ENCODE data around the gene CIPC.

The CIPC gene

GRCh38 chr14:77125823-77126325 lies 27.8 kb downstream of the CIPC start:
- Histone ChIP-seq H3K27me3 (ENCODE audit: control insufficient read depth, insufficient read depth, low read length) (peaks cover 3% of the 10 kb centered on the region), H3K27ac (ENCODE audit: low read depth, low read length) (no peak overlapping the region), H3K9ac (ENCODE audit: low read length) (no peak overlapping the region), H3K4me3 (ENCODE audit: low read length) (no peak overlapping the region), H3K36me3 (ENCODE audit: control insufficient read depth, insufficient read depth, low read length) (no peaks in the 10 kb centered on the region), H3K4me1 (ENCODE audit: control insufficient read depth, insufficient read depth, low read length) (peaks cover 12% of the 10 kb centered on the region)

GRCh38 chr14:77126461-77126990 lies 28.5 kb downstream of the CIPC start:
- Histone ChIP-seq H3K4me1 (ENCODE audit: control insufficient read depth, insufficient read depth, low read length) (peaks cover 12% of the 10 kb centered on the region), H3K9ac (ENCODE audit: low read length) (no peak overlapping the region), H3K27ac (ENCODE audit: low read depth, low read length) (no peak overlapping the region), H3K36me3 (ENCODE audit: control insufficient read depth, insufficient read depth, low read length) (no peaks in the 10 kb centered on the region), H3K4me3 (ENCODE audit: low read length) (no peak overlapping the region), H3K27me3 (ENCODE audit: control insufficient read depth, insufficient read depth, low read length) (peaks cover 3% of the 10 kb centered on the region)

GRCh38 chr14:77128414-77128891 lies 30.4 kb downstream of the CIPC start:
- Histone ChIP-seq H3K4me1 (ENCODE audit: control insufficient read depth, insufficient read depth, low read length) (peaks cover 10% of the 10 kb centered on the region), H3K36me3 (ENCODE audit: control insufficient read depth, insufficient read depth, low read length) (no peaks in the 10 kb centered on the region), H3K4me3 (ENCODE audit: low read length) (no peak overlapping the region), H3K9ac (ENCODE audit: low read length) (no peak overlapping the region), H3K27me3 (ENCODE audit: control insufficient read depth, insufficient read depth, low read length) (peaks cover 13% of the 10 kb centered on the region), H3K27ac (ENCODE audit: low read depth, low read length) (no peak overlapping the region)

- Histone ChIP-seq H3K4me3 (ENCODE audit: low read length) (no peak overlapping the region), H3K4me1 (ENCODE audit: control insufficient read depth, insufficient read depth, low read length) (peaks cover under 1% of the 10 kb centered on the region), H3K27me3 (ENCODE audit: control insufficient read depth, insufficient read depth, low read length) (peaks cover 17% of the 10 kb centered on the region), H3K9ac (ENCODE audit: low read length) (no peak overlapping the region), H3K27ac (ENCODE audit: low read depth, low read length) (no peak overlapping the region), H3K36me3 (ENCODE audit: control insufficient read depth, insufficient read depth, low read length) (no peaks in the 10 kb centered on the region)
These were observed 32.3 kb downstream of the CIPC start for GRCh38 chr14:77130386-77130785.

GRCh38 chr14:77131206-77131605 lies 33.1 kb downstream of the CIPC start:
- no peak overlapping the region for H3K9ac ChIP-seq (ENCODE audit: low read length)
- peaks cover 14% of the 10 kb centered on the region for H3K27me3 ChIP-seq (ENCODE audit: control insufficient read depth, insufficient read depth, low read length)
- no peaks in the 10 kb centered on the region for H3K4me1 ChIP-seq (ENCODE audit: control insufficient read depth, insufficient read depth, low read length)
- H3K27ac ChIP-seq (ENCODE audit: low read depth, low read length), result no peak overlapping the region
- no peak overlapping the region for H3K4me3 ChIP-seq (ENCODE audit: low read length)
- no peaks in the 10 kb centered on the region for H3K36me3 ChIP-seq (ENCODE audit: control insufficient read depth, insufficient read depth, low read length)

- H3K27me3 ChIP-seq (ENCODE audit: control insufficient read depth, insufficient read depth, low read length), result peaks cover 14% of the 10 kb centered on the region
- H3K27ac ChIP-seq (ENCODE audit: low read depth, low read length), result no peak overlapping the region
- H3K9ac ChIP-seq (ENCODE audit: low read length), result no peak overlapping the region
- H3K36me3 ChIP-seq (ENCODE audit: control insufficient read depth, insufficient read depth, low read length), result no peaks in the 10 kb centered on the region
- no peak overlapping the region for H3K4me3 ChIP-seq (ENCODE audit: low read length)
- H3K4me1 ChIP-seq (ENCODE audit: control insufficient read depth, insufficient read depth, low read length), result no peaks in the 10 kb centered on the region
These were observed 33.9 kb downstream of the CIPC start for GRCh38 chr14:77131871-77132486.

- Histone ChIP-seq H3K9ac (ENCODE audit: low read length) (no peak overlapping the region), H3K27ac (ENCODE audit: low read depth, low read length) (no peak overlapping the region), H3K4me1 (ENCODE audit: control insufficient read depth, insufficient read depth, low read length) (no peaks in the 10 kb centered on the region), H3K27me3 (ENCODE audit: control insufficient read depth, insufficient read depth, low read length) (peaks cover 25% of the 10 kb centered on the region), H3K36me3 (ENCODE audit: control insufficient read depth, insufficient read depth, low read length) (no peaks in the 10 kb centered on the region), H3K4me3 (ENCODE audit: low read length) (no peak overlapping the region)
These were observed 35.8 kb downstream of the CIPC start for GRCh38 chr14:77133720-77134338.

GRCh38 chr14:77139022-77139421 lies 41.0 kb downstream of the CIPC start:
- no peaks in the 10 kb centered on the region for H3K36me3 ChIP-seq (ENCODE audit: control insufficient read depth, insufficient read depth, low read length)
- no peaks in the 10 kb centered on the region for H3K4me1 ChIP-seq (ENCODE audit: control insufficient read depth, insufficient read depth, low read length)
- no peak overlapping the region for H3K27ac ChIP-seq (ENCODE audit: low read depth, low read length)
- peaks cover 44% of the 10 kb centered on the region for H3K27me3 ChIP-seq (ENCODE audit: control insufficient read depth, insufficient read depth, low read length)
- H3K9ac ChIP-seq (ENCODE audit: low read length), result no peak overlapping the region
- H3K4me3 ChIP-seq (ENCODE audit: low read length), result no peak overlapping the region

GRCh38 chr14:77139540-77140358 lies 41.7 kb downstream of the CIPC start:
- Histone ChIP-seq H3K9ac (ENCODE audit: low read length) (no peak overlapping the region), H3K27ac (ENCODE audit: low read depth, low read length) (no peak overlapping the region), H3K4me3 (ENCODE audit: low read length) (no peak overlapping the region), H3K4me1 (ENCODE audit: control insufficient read depth, insufficient read depth, low read length) (no peaks in the 10 kb centered on the region), H3K36me3 (ENCODE audit: control insufficient read depth, insufficient read depth, low read length) (no peaks in the 10 kb centered on the region), H3K27me3 (ENCODE audit: control insufficient read depth, insufficient read depth, low read length) (peaks cover 48% of the 10 kb centered on the region)

GRCh38 chr14:77140359-77141213 lies 42.5 kb downstream of the CIPC start:
- Histone ChIP-seq H3K4me3 (ENCODE audit: low read length) (no peak overlapping the region), H3K9ac (ENCODE audit: low read length) (no peak overlapping the region), H3K27me3 (ENCODE audit: control insufficient read depth, insufficient read depth, low read length) (peaks cover 50% of the 10 kb centered on the region), H3K27ac (ENCODE audit: low read depth, low read length) (no peak overlapping the region), H3K4me1 (ENCODE audit: control insufficient read depth, insufficient read depth, low read length) (no peaks in the 10 kb centered on the region), H3K36me3 (ENCODE audit: control insufficient read depth, insufficient read depth, low read length) (no peaks in the 10 kb centered on the region)

- H3K4me3 ChIP-seq (ENCODE audit: low read length), result no peak within 1 kb of the TSS
- H3K9ac ChIP-seq (ENCODE audit: low read length), result no peak within 1 kb of the TSS
- no peaks in the 10 kb centered on the region for H3K36me3 ChIP-seq (ENCODE audit: control insufficient read depth, insufficient read depth, low read length)
- peaks cover 50% of the 10 kb centered on the region for H3K27me3 ChIP-seq (ENCODE audit: control insufficient read depth, insufficient read depth, low read length)
- no peaks in the 10 kb centered on the region for H3K4me1 ChIP-seq (ENCODE audit: control insufficient read depth, insufficient read depth, low read length)
- no peak within 1 kb of the TSS for H3K27ac ChIP-seq (ENCODE audit: low read depth, low read length)
These were observed 43.4 kb downstream of the CIPC start, which contains the start of gene ZDHHC22 for GRCh38 chr14:77141214-77142004. TSS of gene ZDHHC22 (minus strand) at chr14:77141791. CDS start at chr14:77139738, 2,053 bp downstream.
